Stimulated activated CD4-positive, alpha-beta T cell treated with anti-CD3 and anti-CD28 coated beads, Interleukin-1b, Interleukin-23, amount 100 ng/mL, for 24 hours (primary cell): Measurements from ENCODE around the gene EEF2K.
A peak's percentile ranks its signal among the peaks of the same experiment; 100 is the strongest.
"Not testable (repeated sequence)": the region's sequence is repeated elsewhere in the genome, so short reads cannot be mapped to it uniquely, and the experiment has no call there.

Experiments used
- DNase-seq, 4 experiments: peaks; one replicate each; pipeline ENCODE4 v3.0.0-alpha.2; 2020; ENCODE audit warnings: low read depth in 4 of 4, low spot score in 1 of 4

EEF2K gene

DNA sequence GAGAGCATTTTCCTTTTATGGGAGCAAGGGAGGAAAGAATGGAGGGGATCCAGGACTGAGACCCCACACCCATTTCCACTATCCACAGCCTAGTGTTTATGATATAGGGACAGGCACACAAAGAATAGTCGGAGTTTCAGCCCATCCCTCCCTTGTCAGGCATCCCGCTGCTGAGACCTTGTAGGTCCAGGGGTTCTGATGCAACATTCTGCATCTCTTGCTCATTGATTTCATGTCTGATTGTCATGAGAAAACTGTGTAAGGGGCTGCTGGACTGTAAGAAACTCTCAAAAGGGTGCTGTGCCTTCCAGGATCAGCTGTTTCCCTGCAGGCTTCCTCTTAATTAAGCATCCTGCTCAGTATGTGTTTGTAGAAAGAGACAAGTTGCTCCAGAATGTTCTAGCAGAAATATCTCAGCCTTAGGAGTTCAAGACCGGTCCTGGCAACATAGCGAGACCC, 85.8 kb downstream of the EEF2K start:
- DNase-seq = no peak

DNA sequence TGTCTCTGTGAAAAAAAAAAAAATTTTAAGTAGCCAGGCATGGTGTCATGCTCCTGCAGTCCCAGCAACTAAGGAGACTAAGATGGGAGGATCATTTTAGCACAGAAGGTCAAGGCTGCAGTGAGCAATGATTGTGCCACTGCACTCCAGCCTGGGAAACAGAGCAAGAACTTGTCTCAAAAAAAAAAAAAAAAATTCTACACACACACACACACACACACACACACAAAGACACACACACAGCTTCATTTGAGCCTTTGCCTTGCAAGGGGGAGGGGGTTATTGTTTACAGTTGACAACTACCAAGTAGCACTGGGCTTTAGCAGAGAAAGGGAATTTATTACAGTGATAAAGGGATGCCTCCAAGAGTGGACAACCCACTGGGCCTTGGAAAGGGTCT, 86.2 kb downstream of the EEF2K start:
- DNase-seq = no peak

DNA sequence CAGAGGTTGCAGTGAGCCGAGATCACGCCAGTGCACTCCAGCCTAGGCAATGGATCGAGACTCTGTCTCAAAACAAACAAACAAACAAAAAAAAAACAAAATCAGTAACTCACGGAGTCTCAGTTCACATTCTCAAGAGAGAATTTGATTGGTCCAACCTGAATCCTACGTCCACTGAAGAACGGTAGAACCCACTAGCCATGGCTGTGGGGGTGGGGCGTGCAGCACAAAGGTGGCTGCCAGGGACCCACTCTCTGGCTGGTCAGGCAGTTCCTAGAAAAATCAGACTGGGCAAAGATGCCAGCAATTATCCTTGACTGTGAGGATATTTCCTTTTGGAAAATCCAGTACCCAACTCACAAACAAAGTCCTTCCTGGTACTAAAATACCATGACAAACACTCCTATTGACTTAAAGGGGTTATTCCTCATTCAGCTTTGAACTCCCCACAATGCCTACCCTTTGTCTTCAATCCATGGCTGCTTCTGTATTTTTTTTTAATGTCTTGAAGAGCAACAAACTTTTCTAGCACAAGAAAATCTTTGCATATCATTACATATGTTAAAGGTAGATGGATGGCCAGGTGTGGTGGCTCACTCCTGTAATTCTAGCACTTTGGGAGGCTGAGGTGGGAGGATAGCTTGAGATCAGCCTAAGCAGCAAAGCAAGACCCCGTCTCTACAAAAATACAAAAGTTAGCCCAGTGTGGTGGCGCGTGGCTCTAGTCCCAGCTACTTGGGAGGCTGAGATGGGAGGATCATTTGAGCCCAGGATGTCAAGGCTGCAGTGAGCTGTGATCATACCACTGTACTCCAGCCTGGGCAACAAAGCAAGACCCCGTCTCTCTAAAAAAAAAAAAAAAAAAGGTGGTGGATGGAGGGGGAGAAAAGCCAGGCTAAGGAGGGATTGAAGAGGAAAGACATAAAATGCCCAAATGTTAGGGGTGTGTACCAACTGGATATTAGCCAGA, 87.3 kb downstream of the EEF2K start:
- DNase-seq = no peak

DNA sequence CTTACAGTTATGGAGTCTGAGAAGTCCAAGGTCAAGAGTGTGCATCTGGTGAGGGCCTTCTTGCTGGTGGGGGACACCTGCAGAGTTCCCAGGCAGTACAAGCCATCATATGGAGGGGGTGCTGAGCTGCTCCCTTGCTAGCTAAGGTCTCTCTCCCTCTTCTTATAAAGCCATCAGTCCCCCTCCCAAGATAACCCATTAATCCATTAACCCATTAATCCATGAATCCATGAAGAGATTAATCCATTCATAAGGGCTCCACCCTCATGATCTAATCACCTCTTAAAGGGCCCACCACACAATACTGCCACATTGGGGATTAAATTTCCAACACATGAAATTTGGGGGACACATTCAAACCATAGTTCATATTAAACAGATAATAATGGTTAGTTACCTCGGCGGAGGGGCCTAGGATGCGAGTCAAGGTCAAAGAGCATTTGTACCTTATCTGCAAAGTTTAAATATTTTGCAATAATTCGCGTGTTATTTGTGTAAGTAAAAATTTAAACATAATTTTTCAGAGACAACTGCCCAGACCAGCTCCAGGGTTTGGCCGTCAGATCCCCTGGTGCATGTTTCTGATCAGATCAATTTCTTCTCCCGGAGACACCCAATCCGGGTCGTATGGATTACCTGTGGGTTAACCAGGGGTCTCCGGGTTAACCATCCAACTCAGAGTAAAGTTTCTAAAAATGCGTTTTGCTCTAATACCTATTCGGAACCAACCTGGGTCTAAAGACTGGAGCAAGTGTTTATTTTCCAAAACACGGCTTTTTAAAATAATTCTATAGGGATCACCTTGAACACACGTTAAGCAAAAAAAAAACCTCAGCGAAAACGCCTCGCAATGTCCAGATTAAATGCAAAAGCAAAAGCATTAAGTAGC, 90.4 kb downstream of the EEF2K start:
- DNase-seq = no peak

DNA sequence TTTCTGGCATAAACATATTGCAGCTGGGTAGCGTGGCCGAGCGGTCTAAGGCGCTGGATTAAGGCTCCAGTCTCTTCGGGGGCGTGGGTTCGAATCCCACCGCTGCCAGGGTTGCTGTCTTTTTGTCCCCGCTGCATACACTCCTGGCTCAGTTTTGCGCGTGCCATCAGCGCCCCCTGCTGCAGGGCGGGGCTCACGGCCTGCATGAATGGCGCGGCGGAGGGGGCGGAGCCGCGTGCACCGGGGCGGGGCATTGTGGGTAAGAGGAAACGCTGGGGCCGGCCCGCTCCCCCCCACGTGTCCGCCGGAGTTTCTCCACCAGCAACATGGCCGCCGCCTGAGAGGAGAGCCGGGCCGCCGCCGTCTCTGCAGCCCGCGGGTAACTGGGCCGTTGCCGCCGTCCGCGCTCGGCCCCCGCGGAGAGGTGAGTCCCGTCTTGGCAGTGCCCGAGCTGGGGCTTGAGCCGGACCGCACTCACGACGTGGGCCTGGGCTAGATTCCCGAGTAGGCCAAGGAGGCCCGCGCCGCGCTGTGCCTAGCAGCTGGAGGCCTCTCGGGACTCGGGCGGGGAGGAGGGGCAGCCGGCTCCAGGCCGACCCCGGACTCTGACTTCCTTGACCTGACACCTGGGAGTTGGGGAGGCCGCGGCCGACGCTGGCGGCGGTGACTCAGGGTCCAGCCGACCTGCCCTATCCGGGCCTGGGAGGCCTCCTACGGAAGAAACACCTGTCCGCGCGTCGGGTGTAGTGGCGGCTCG, 91.2 kb downstream of the EEF2K start, which contains the start of gene POLR3E:
Gene POLR3E, plus strand, starts transcription at position 296 of the 757 bp plus-strand sequence. CDS start 5,560 bp downstream, outside the sequence.
- peak; percentile 98 to 100 (median 99) for DNase-seq

DNA sequence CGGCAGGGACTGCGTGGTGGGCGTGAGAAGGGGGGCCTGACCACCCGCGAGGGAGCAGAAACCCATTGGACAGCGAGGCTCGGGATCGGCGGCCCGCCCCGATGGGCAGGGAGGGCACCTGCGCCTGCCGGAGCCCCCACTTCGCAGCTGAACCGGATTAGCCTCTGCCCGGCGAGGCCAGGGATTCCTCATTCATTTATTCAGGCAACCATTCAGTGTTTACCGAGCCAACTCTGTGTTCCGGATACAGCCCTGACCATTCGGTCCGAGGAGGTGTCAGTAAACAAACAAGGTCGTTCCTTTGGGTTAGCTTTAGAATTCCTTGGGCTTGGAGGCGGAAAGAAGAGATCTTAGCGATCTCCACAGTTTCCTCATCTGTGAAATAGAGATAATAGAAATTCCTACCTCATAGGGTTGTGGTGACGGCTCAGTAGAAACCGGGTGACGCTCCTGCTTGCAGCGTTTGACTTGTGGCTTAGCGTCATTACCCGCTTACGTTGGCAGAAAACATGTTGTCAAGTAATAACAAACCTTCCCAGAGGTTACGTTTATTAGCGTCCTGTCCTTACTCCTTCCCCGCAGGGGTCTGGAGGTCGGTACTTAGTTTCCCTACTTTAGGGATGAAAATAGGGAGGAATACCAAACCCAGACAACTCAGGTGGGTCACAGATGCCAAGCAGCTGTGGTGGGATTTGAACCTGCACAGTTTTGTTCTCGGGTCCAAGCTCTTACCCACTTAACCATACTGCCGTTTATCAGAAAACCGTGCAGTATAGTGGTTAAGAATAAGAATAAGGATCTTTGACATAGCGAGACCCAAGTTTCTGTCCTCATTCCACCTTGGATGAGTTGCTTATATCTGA, 92.0 kb downstream of the EEF2K start:
- DNase-seq = peak; percentile 43 to 61 (median 54)

DNA sequence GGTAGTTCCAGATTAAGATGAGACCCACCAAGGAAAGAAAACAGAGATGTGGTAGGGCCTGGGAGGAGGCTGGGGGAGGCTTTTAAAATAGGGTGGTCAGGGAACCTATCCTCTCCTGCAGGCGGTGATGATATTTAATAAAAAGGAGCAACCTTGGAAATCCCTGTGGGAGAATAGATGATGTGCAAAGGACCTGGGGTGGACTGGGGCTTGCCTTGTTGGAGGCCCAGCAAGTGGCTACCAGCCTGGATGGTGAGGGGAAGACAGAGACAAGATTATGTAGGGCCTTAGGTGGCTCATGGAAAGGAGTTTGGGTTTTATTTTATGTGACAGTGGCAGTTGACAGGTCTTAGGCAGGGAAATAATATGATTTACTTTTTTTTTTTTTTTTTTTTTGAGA, 93.0 kb downstream of the EEF2K start:
- no peak for DNase-seq

DNA sequence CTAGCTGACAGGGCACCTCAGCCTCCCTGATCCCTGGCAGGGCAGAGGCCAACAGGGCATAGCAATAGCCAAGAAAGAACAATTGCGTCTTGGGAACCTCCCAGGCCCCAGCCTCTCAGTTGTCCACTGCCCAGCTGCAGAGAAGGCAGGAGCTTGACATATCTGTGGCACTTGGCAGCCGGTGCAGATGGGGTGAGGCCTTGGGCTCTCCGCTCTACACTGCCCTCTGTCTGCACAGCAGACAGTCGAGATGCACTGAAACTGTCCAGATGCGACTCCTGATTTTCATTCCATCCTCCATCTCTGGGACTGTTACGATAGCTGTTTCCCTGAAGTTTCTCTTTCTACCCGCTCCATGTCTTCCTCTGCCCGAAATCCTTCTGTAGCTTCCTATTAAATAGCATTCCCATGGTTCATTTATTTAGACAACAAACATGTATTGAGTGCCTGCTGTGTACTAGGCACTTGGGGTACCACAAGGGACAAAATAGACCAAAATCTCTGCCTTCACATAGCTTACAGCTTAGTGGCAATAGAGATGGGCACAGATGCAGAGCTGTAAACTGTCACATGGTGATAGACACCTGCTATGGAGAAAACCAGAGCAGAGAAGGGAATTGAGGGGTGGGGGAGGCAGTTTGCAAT, 94.5 kb downstream of the EEF2K start:
- peak in 1 of 4 experiments; percentile 16 for DNase-seq

DNA sequence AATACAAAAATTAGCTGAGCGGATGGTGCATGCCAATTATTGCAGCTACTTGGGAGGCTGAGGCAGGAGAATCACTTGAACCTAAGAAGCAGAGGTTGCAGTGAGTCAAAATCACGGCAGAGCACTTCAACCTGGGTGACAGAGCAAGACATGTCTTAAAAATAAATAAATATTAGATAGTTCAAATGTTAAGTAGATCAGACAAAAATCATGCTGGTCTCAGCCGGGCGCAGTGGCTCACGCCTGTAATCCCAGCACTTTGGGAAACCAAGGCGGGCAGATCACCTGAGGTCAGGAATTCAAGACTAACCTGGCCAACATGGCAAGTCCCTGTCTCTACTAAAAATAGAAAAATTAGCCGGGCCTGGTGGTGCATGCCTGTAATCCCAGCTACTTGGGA, 95.3 kb downstream of the EEF2K start:
- DNase-seq = not testable (repeated sequence)

DNA sequence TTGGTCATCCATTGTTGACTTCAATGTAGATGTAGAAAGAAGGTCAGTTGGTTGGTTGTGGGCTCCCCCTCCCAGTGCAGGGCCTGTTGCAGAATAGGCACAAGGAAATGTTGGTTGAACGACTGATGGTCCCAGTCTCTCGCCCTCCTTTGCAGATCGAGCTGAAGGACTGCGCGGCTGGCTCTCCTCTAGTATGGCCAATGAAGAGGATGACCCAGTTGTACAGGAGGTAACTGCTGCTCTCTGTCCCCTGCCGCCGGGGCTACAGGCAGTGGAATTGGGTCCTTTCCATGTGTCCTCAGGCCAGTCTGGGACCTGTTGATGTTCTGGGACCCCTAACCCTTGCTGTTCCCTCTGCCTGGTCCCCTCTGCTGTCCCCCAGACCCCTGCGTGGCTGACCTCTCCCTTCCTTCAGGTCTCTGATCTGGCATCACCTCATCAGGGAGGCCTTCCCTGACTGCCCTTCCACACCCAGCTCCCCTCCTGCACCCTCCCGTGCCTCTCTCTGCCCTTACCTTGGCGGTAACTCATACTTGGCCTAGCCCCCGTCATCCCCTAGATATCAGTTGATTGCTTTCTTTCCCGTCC, 96.8 kb downstream of the EEF2K start:
- no peak for DNase-seq

DNA sequence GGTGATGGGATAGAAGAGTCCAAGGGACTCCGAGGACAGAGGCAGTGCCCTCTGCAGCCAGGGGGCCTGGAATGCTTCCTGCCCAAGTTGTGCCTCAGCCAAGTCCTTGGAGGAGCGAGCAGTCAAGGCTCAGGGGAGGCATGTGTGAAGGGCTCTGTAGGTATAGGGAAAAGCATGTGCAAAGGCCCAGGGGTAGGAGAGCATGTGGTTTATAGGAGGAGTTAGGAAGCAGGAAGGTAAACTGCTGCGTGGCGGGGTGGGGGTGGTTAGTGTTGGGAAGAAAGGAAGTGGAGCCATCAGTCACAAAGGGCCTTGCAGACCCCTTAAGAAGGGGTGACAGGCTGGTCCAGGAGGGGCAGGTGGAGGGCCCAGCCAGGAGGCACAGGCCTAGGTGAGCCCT, 98.3 kb downstream of the EEF2K start:
- DNase-seq = no peak

DNA sequence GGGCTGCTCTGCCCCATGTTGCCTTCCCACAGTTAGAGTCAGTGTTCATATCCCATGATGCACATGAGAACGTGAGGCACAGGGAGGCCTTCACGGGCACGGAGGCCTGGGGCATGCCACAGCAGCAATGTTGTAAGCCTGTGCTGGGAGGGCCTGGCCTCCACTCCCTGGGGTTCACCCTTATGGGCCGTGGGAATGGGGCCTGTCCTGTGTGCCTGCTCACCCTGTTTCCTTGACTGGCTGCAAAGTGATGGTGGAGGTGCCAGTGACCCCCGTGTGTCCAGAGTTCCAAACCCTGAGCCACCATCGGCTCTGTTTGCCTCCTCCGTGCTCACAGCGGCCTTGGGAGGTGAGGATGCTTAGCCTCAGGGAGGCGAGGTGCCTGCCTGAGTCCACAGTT, 100.7 kb downstream of the EEF2K start:
- no peak for DNase-seq

DNA sequence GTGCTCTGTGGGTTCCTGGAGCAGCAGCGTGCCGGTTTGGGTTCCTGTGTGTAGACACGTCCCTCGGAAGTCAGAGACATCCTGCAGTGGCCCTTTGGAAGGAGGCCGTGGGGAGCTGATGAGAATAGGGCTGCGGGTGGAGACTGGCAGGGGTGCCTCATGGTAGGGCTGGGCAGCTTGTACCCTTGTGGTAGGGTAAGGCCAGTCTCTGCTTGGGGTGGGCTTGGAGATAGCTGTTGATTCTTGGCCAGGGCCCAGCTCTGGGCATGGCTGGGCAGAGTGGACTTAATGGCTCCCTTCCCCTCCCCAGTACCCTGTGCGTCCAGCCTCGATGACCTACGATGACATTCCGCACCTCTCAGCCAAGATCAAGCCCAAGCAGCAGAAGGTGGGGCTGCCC, 101.8 kb downstream of the EEF2K start:
- DNase-seq = no peak

DNA sequence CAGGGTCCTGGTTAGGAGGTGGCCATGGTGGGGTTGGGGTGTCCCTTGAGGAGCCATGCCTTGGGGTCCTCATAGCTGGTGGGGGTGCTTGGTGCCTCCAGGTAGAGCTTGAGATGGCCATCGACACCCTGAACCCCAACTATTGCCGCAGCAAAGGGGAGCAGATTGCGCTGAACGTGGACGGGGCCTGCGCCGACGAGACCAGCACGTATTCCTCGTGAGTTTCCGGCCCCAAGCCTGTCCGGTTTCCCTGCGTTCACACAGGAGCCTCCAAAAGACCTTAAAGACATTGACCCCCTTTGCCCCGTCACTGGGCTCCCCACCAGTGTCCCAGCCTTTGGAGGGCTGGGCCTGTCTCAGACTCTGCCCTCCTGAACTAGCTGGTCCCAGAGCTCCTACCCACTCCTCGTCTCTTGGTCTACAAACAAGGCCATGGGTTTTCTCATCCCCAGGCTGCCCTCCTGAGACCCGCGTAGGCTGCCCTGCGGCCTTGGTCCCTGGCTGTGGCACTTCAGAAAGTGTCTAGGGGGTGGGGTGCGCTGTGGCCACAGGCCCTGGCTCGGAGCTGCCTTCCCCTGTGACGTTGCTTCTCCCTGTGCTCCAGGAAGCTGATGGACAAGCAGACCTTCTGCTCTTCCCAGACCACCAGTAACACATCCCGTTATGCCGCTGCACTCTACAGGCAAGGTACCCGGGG, 102.9 kb downstream of the EEF2K start:
- no peak for DNase-seq

DNA sequence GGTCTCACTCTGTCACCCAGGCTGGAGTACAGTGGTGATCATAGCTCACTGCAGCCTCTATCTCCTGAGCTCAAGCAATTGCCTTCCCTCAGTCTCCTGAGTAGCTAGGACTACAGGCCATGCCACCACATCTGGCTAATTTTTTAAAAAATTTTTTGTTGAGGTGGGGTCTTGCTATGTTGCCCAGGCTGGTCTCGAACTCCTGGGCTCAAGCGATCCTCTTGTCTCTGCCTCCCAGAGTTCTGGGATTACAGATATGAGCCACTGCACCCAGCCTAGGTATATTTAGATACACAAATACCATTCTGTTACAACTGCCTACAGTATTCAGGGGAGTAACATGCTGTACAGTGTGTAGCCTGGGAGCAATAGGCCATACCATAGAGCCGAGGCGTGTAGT, 105.4 kb downstream of the EEF2K start:
- no peak for DNase-seq

DNA sequence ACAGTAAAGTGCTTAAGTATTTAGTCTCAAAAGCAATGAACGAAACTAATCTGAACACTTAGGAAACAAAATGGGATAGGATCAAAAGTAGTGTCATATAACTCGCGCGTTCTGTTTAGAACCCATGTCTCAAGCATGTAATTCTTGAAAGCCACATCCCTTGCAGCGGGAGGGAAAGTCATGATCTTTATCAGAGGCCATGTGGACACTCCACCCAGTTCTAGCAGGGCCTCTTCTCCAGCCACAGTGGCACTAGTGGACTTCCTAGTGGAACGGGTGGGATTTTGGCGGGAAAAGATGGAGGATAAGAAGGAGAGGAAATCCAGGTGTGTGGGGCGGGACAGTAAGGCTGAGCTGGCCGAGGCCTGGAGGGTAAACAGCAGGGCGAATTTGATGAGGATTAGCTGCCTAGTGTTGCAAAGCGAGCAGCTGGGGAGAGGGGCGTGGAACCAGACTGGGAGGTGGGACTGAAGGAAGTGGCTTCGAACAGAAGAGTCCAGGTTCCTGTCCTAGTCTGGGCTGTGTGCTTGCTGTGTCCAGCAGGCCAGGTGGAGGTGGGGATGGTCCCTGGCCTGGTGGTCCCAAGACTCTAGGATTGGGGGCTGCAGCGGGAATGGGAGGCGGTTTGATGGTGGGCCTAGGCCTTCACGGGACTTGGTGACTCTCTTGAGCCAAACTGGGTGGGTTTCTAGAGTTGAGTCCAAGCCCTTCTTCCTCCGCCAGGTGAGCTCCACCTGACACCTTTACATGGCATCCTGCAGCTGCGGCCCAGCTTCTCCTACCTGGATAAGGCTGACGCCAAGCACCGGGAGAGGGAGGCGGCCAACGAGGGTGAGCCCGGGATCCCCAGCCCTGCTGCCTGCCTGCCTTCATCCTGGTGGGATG, 107.1 kb downstream of the EEF2K start:
- no peak for DNase-seq

DNA sequence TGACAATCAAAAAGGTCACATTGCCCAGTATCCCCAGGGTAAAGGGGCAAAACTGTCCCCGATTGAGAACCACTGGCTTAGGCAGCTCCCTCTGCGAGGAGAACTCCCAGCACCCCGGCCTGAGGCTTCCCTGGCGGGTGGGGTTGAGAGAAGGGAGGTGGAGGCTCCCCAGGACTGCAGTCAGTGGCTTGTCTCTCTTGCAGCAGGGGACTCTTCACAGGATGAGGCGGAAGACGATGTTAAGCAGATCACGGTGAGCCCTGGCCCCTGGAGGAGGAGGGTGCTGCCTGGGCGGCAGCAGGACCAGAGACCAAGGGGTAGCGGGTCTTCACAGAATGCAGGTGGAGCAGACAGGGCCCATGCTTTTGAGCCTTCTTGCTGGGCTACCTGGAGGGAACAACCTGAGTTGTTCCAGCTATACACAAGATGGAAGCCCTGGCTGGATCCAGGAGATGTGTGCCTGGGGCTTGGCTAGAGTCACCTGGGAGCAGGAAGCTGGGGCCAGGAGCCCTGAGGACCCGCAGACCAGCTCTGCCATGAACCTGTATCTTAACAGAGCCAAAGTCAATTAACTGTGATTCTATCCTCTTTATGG, 107.9 kb downstream of the EEF2K start:
- DNase-seq = no peak
